ENCODE results near the gene HIVEP3. TPM values are rescaled to one million over a fixed set of nuclear protein-coding genes. Genes with fewer than 3 reads are reported as not detected.

The HIVEP3 gene
- total RNA-seq, 2 donors from 2014 or later, result 8.0 to 27.6 TPM

- ATAC-seq (replicated peaks), result no peak
- H3K36me3 Mint-ChIP-seq (ENCODE audit: low read depth), result no peaks in the 10 kb centered on the region
- H3K9me3 Mint-ChIP-seq, result no peaks in the 10 kb centered on the region
- H3K27me3 Mint-ChIP-seq, result no peaks in the 10 kb centered on the region
- H3K4me1 Mint-ChIP-seq, result peaks cover 44% of the 10 kb centered on the region
- peak overlapping the region; percentile 57 for H3K4me3 Mint-ChIP-seq
- H3K27ac Mint-ChIP-seq, result peak overlapping the region; percentile 86
Observed at GRCh38 chr1:41672641-41673361, 245.9 kb downstream of the HIVEP3 start.

DNA sequence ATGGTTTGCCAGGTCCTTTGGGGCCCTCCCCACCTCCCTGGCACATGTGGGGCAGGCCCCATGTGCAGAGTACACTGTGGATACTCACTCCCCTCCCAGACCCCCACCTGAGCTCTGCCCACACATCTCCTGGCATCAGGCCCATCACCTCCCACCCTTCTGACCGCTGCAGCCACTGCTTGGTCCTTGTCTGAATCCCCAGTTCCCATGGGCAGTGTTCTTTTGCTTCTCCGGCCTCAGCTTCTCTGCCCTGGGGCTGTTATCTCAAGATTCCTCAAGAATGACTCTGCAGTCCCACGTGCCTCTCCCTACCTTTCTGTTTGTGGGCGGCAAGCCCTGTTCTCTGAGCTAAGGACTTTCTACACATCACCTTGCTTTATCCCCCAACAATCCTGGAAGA lies 246.5 kb downstream of the HIVEP3 start:
- no peak for ATAC-seq (replicated peaks)
- Mint-ChIP-seq H3K4me3 (peak overlapping the region; percentile 57), H3K4me1 (peaks cover 46% of the 10 kb centered on the region), H3K27ac (peak overlapping the region; percentile 86), H3K27me3 (no peaks in the 10 kb centered on the region), H3K9me3 (no peaks in the 10 kb centered on the region), H3K36me3 (ENCODE audit: low read depth) (no peaks in the 10 kb centered on the region)

GRCh38 chr1:41671116-41671755 lies 247.5 kb downstream of the HIVEP3 start:
- peak overlapping the region; percentile 86 for H3K27ac Mint-ChIP-seq
- H3K36me3 Mint-ChIP-seq (ENCODE audit: low read depth), result no peaks in the 10 kb centered on the region
- no peaks in the 10 kb centered on the region for H3K27me3 Mint-ChIP-seq
- H3K9me3 Mint-ChIP-seq, result no peaks in the 10 kb centered on the region
- no peak for ATAC-seq (replicated peaks)
- H3K4me1 Mint-ChIP-seq, result peaks cover 52% of the 10 kb centered on the region
- peak overlapping the region; percentile 57 for H3K4me3 Mint-ChIP-seq

- Mint-ChIP-seq H3K4me3 (peak overlapping the region; percentile 57), H3K9me3 (no peaks in the 10 kb centered on the region), H3K36me3 (ENCODE audit: low read depth) (no peaks in the 10 kb centered on the region), H3K27ac (peak overlapping the region; percentile 64), H3K27me3 (no peaks in the 10 kb centered on the region), H3K4me1 (peaks cover 56% of the 10 kb centered on the region)
- peak; percentile 78 for ATAC-seq (replicated peaks)
Observed at GRCh38 chr1:41670217-41670957, 248.3 kb downstream of the HIVEP3 start.

GRCh38 chr1:41668967-41669366 lies 249.8 kb downstream of the HIVEP3 start:
- no peak for ATAC-seq (replicated peaks)
- H3K27me3 Mint-ChIP-seq, result no peaks in the 10 kb centered on the region
- H3K36me3 Mint-ChIP-seq (ENCODE audit: low read depth), result no peaks in the 10 kb centered on the region
- H3K9me3 Mint-ChIP-seq, result no peaks in the 10 kb centered on the region
- H3K4me1 Mint-ChIP-seq, result peaks cover 56% of the 10 kb centered on the region
- no peak overlapping the region for H3K4me3 Mint-ChIP-seq
- H3K27ac Mint-ChIP-seq, result no peak overlapping the region

DNA sequence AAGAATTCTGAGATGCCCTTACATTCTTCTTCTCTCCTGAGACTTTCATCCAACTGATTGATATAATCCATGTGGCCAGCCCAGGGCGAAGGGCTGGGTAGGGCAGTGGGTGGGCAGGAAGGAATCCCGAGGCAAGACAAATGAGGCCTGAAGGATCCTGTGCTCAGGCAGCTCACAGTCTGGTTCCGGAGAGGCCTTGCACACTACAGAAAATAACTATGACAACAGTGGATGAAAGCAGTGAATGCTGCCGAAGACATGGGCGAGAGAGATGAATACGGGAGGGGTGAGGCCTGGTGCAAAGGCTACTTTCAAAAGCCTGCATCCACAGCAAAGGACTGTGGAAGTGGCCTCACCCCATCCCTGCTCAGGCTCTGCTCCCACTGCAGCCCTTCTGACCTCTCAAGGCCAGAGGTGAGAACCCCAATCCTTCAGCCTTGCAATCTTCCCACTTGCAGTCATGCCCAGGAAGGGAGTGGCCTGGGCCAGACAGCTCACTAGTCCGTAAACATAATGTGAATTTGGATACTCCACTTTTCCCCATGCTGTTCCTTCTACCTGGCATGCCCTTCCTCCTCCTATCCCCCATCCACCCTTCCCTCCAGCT lies 250.6 kb downstream of the HIVEP3 start:
- Mint-ChIP-seq H3K4me1 (peaks cover 52% of the 10 kb centered on the region), H3K4me3 (no peak overlapping the region), H3K36me3 (ENCODE audit: low read depth) (no peaks in the 10 kb centered on the region), H3K9me3 (no peaks in the 10 kb centered on the region), H3K27me3 (no peaks in the 10 kb centered on the region), H3K27ac (no peak overlapping the region)
- no peak for ATAC-seq (replicated peaks)

DNA sequence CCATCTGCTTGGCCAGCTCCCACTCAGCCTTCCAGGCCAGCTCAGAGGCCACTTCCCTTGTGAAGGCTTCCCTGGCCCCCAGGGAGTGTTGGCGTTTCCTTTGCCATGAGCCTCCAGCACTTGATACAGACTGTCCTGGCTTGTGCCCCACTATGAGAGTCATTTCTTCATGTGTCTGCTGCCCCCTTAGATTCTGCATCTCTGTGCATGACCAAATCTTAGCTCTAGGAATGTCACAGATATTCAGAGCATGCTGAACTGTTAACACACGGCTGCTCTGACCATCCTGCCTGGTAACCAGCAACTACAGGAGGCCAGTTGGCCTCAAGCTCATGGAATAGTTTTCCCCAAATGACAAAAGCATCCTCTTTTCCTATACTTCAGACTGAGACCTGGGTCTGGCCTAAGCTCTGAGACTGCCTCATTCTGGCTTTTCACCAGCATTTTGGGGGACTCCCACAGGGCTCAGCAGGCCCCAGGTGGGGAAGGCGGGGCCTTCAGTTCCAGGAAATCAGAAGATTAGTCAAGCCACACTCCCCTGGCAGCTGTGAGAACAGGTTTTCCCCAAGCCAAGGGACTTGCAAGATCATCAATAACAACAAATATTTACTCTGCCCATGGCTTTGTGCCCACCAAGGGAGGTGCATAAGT lies 251.6 kb downstream of the HIVEP3 start:
- ATAC-seq (replicated peaks), result peak; percentile 74
- H3K4me1 Mint-ChIP-seq, result peaks cover 44% of the 10 kb centered on the region
- peak overlapping the region; percentile 74 for H3K4me3 Mint-ChIP-seq
- H3K27me3 Mint-ChIP-seq, result no peaks in the 10 kb centered on the region
- no peaks in the 10 kb centered on the region for H3K9me3 Mint-ChIP-seq
- H3K36me3 Mint-ChIP-seq (ENCODE audit: low read depth), result no peaks in the 10 kb centered on the region
- peak overlapping the region; percentile 85 for H3K27ac Mint-ChIP-seq

DNA sequence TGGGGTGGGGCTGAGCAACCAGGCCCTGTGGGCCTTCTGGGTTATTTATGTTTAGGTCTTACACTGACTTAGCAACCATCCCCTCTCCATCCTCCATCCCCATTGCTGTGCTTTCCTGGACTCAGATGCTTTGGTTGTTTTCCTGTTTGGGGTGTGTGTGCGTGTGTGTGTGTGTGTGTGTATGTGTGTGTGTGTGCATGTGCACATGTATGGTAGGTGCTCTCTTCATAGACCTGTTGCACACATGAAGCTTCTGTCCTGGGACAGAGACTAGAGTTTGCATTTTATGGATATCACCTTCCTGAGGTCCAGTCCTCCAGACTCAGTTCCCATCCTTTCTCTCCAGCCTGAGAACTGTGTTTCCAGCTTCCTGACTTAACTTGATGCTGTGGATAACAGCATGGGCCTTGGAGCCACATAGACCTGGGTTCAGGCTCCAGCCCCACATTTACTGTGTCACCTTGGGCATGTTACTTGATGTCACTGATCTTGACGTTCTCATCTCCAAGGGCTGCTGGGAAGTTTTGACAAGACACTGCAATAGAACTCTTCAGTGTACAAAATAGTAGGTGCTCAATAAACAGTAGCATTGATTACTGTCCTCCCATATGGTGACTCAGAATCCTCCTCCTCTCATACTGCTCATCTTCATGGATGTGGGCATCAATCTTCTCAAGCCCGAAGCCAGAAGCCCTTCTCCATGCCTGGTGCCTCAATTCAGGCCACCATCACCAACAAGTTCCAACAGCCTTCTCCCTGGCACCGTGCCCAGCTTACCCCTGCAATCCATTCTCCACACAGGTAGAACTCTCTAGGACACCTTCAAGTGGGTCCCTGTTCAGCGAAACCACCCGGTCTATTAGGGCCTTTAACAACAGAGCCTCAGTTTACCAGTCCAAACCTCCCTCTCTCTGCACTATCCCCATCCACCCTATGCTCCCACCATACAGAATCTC lies 252.5 kb downstream of the HIVEP3 start:
- H3K4me3 Mint-ChIP-seq, result peak overlapping the region; percentile 74
- H3K36me3 Mint-ChIP-seq (ENCODE audit: low read depth), result peaks cover 5% of the 10 kb centered on the region

GRCh38 chr1:41664861-41665640 lies 253.7 kb downstream of the HIVEP3 start:
- H3K27me3 Mint-ChIP-seq, result no peaks in the 10 kb centered on the region
- no peak for ATAC-seq (replicated peaks)
- no peak overlapping the region for H3K27ac Mint-ChIP-seq
- peaks cover 33% of the 10 kb centered on the region for H3K4me1 Mint-ChIP-seq
- H3K36me3 Mint-ChIP-seq (ENCODE audit: low read depth), result peaks cover 17% of the 10 kb centered on the region
- H3K4me3 Mint-ChIP-seq, result no peak overlapping the region
- H3K9me3 Mint-ChIP-seq, result no peaks in the 10 kb centered on the region

More for the DNA sequence above, 252.5 kb downstream of the HIVEP3 start:
- H3K27ac Mint-ChIP-seq, result peak overlapping the region; percentile 85
- ATAC-seq (replicated peaks), result no peak
- peaks cover 36% of the 10 kb centered on the region for H3K4me1 Mint-ChIP-seq
- H3K9me3 Mint-ChIP-seq, result no peaks in the 10 kb centered on the region
- H3K27me3 Mint-ChIP-seq, result no peaks in the 10 kb centered on the region

DNA sequence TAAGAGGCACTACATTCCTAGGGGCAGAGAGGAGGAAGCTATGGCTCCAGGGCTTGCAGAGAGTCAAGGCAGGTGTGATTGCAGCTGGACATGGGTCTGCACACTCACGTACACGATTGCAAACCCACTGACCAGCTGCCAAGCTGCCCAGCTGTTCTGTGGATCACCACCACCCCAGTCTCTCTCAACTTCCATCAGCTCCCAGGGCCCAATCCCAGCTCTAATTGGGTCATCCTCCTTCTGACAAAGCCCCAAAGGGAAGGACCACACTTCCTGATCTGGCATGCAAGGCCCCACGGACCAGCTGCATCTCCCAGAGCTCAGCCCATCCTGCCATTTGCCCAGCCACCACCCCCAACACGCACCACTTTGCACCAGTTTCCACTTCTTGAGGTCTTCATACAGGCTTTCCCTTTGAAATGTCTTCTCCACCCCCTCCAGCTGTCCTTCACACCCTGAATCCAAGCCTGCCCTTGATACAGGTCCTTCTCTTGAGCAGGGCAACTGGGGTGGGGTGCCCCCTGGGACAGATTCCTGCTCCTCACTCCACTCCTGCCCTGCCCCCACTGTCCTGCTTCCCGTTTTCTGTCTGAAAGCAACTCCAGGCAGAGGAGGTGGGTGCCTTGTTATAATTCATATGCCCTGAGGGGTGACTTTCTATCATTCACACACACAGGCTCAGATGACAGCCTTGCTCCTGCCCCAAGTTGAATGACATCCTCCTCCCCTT lies 254.9 kb downstream of the HIVEP3 start:
- H3K9me3 Mint-ChIP-seq, result no peaks in the 10 kb centered on the region
- H3K27ac Mint-ChIP-seq, result peak overlapping the region; percentile 60
- peaks cover 29% of the 10 kb centered on the region for H3K36me3 Mint-ChIP-seq (ENCODE audit: low read depth)
- no peaks in the 10 kb centered on the region for H3K27me3 Mint-ChIP-seq
- no peak for ATAC-seq (replicated peaks)
- peak overlapping the region; percentile 62 for H3K4me3 Mint-ChIP-seq
- peaks cover 45% of the 10 kb centered on the region for H3K4me1 Mint-ChIP-seq

DNA sequence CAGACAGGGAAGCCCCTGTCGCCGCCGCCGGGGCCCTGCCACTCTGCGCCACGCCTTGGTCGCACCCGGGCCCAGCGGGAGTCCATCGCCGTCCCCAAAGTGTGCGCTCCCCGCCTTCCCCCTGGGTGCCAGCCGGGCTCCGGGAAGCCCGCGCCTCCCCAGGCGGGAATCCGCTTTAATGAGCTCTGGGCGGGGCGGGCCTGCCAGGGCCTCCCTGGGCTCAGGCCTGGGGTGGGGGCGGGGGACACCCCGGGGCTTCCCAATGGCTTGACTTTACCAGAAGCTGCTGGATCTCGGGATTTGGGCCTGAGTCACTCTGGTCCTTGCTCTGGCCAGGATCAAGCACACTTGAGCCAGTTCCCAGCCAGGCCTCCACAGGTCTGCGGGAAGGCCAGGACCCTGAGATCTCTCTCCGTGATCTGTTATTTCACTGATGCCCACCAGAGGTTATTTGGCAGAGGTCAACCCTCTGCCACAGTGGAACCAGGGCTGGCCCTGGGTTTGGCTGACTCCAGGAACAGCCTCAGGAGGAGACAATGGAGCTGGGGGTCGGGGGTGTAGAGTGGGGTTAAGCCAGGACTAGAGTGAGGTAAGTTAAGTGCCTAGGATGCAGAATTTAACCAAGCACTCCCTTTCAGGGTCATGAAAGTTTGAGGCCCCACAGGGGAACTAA lies 255.8 kb downstream of the HIVEP3 start:
- no peaks in the 10 kb centered on the region for H3K27me3 Mint-ChIP-seq
- no peaks in the 10 kb centered on the region for H3K9me3 Mint-ChIP-seq
- peaks cover 53% of the 10 kb centered on the region for H3K4me1 Mint-ChIP-seq
- ATAC-seq (replicated peaks), result peak; percentile 16
- H3K27ac Mint-ChIP-seq, result peak overlapping the region; percentile 60
- peaks cover 38% of the 10 kb centered on the region for H3K36me3 Mint-ChIP-seq (ENCODE audit: low read depth)
- peak overlapping the region; percentile 62 for H3K4me3 Mint-ChIP-seq
